GM18508 (cell line): Measurements from ENCODE around the gene SMARCAD1.

ENCODE experiments used
- ATAC-seq: cut with Tn5 transposase; IDR thresholded peaks from one replicate; pipeline ENCODE4 v1.9.1; 2021; ENCODE audit warnings: moderate number of reproducible peaks; ENCODE audit not compliant: insufficient read depth, unreplicated experiment

SMARCAD1 gene

DNA sequence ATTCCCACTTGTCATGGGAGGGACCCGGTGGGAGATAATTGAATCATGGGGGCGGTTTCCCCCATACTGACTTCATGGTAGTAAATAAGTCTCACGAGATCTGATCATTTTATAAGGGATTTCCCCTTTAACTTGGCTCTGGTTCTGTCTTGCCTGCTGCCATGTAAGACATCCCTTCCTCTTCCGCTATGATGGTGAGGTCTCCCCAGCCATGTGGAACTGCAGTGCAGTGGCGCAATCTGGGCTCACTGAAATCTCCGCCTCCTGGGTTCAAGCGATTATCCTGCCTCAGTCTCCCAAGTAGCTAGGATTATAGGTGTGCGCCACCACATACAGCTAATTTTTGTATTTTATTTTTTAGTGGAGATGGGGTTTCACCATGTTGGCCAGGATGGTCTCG lies 132.1 kb downstream of the SMARCAD1 start:
- no peak for ATAC-seq
